NCI-H82 (cell line): Measurements from ENCODE around the gene CEP83.
"Not testable (repeated sequence)": the region's sequence is repeated elsewhere in the genome, so short reads cannot be mapped to it uniquely, and the experiment has no call there.

Experiments used
- DNase-seq: peaks from one replicate; lab custom pipeline; 2025; lab: John Stamatoyannopoulos, UW

CEP83 gene, protein sequence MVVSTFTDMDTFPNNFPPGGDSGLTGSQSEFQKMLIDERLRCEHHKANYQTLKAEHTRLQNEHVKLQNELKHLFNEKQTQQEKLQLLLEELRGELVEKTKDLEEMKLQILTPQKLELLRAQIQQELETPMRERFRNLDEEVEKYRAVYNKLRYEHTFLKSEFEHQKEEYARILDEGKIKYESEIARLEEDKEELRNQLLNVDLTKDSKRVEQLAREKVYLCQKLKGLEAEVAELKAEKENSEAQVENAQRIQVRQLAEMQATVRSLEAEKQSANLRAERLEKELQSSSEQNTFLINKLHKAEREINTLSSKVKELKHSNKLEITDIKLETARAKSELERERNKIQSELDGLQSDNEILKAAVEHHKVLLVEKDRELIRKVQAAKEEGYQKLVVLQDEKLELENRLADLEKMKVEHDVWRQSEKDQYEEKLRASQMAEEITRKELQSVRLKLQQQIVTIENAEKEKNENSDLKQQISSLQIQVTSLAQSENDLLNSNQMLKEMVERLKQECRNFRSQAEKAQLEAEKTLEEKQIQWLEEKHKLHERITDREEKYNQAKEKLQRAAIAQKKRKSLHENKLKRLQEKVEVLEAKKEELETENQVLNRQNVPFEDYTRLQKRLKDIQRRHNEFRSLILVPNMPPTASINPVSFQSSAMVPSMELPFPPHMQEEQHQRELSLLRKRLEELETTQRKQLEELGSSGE

DNA sequence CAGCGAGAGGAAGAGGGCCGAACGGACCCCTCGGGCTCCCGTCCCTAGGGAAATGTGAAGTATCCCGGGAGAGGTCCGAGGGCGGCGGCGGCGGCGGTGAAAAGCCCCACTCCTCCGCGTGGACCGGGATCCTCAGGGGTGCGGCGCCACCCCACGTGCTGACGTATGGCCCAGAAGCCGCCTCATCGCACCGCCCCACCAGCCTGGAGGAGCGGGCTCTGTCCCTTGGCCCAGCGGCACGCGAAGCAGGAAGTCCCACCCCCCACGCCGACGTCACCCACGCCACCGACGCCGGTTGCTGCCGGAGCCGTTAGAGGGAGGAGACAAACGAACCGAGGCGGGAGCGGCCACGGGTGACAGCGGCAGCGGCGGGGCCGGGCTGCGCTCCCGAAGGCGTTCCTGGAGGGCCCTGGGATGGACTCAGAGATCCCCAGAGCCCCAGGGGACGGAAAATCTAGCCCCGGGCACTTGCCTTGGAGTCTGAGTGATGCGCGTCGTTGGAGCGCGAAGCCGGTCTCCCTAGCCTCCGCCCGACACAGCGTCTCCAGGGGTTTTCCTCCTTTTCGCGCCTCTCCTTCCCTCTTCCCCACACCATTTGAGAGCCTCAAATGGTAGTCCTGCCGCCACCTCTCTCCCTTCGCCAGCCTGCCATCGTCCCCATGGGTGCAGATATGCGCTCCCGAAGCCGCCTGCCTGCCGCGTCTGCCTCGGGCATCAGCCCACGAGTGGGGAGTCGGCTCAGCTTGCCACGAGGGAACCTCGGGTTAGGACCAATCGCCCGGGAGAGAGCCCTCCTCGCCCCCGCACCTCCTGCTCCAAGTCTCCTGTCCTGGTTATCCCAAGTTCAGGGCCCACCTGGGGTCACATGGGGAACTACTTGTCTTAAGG lies at the start of gene CEP83:
Gene CEP83 (minus strand): TSS at position 140 of the 888 bp plus-strand sequence. CDS start 47,377 bp downstream, outside the sequence.
- peak; percentile 96 for DNase-seq

DNA sequence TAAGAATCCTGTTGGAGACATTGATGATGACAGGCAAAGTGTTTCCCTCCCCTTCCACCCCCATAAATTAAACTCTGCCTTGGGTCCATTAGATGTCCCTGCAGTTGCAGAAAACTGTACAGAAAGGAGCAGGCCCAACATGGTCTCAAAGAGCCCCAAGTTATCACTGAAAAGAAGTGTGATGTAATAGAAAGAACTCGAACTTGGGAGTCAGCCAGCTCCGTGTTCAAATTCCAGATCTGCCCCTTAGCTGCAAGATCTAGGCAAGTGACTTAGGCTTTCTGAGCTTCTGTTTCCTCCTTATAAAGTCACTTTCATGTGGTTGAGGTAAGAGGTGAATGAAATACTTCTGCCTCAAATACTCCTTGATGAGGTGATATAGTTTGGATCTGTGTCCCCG lies 49.6 kb upstream of the CEP83 start:
- DNase-seq, result no peak

DNA sequence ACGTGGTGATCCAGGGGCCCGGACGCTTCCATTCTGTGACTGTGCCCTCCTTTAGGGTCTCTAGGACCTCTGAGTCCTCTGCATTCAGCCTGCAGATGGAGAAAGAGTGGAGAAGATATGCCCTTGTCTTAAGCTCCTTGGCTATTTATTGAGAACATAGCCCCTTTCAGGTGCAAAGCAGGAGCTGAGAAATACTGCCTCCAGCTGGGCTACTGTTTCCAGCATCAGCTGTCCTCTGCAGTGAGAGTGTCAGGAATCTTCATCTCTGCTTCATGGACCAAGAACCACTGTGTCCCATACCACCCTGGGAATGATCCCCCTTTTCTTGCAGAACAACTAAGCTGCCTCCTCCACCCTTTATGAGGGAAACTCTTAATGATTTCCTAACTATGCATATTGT lies 47.8 kb upstream of the CEP83 start:
- DNase-seq, result no peak

DNA sequence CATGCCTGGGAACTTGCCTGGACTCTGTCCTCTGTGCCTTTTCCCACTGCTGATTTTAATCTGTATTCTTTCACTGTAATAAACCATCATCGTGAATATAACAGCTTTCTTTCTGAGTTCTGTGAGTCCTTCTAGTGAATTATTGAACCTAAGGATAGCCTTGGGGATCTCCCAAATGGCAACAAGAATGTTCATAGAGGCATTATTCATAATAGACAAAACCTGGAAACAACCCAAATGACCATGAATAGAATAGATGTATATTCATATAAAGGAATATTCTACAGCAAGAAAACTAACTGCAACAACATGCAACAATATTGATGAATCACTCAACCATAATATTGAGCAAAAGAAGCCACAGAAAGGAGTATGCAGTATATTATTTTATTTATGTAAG lies 44.7 kb upstream of the CEP83 start:
- no peak for DNase-seq

DNA sequence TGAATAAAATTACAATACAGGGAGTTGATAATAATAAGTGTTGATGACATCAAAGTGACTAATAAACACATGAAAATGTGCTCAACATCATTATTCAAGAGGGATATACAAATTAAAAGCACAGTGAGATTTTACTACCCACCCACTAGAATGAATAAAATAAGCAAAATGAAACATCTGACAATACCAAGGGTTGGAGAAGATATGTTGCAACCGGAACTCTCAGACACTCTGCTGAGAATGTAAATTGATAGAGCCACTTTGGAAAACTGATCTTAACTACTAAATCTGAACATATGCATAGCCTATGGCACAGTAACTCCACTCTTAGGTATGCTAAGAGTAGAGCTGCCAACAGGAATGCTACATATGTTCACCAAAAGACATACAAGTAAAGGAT lies 44.0 kb upstream of the CEP83 start:
- DNase-seq, result no peak

DNA sequence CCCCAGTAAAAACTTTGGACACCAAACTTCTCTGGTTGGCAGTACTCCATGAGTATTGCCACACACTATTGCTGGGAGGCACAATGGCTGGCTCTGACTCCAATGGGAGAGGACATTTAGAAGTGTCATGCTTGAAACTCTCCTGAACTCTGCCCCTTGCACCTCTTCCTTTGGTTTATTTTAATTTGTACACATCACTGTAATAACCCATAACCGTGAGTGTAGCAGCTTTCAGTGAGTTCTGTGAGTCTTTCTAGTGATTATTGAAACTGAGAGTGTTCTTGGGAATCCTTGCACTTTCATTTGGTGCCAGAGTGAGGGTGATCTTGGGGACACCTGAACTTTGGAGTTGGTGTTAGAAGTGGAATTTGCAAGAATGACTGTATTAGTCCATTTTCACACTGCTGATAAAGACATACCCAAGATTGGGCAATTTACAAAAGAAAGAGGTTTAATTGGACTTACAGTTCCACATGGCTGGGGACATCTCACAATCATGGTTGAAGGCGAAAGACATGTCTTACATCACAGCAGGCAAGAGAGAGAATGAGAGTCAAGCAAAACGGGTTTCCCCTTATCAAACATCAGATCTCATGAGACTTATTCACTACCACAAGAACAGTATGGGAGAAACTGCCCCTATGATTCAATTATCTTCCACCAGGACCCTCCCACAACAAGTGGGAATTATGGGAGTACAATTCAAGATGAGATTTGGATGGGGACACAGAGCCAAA lies 41.3 kb upstream of the CEP83 start:
- no peak for DNase-seq

DNA sequence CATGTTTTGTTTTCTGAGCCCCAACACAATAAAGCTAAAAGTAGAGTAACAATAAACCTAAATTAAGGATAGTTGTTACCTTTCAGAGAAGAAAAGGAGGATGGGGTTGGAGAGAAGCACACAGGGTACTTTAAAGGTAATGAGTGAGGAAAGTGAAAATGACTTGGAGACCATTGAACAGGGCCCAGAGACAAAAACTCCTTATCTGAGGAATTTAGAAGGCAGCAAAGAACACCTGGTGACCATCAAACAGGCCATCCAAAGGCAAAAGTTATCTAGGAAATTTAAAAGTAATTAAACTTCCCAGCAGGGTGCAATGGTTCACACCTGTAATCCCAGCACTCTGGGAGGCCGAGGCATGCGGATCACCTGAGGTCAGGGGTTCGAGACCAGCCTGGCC lies 39.0 kb upstream of the CEP83 start:
- no peak for DNase-seq

DNA sequence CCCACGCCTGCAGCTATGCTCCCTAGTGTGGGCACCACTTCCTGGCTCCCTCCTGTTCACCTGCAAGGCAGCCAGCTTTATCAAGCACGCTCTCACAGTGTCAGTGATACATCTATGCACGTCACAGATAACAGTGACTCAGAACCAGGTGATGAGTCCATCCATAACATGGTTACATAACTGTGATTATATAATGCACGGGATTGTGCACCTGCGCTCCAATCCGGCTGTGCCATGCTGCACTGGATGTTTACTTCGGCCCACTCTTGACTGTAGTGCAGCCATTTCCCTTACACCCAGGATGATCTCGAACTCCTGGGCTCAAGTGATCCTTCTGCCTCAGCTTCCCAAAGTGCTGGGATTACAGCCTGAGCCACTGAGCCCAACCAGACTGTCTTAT lies 38.4 kb upstream of the CEP83 start:
- no peak for DNase-seq

DNA sequence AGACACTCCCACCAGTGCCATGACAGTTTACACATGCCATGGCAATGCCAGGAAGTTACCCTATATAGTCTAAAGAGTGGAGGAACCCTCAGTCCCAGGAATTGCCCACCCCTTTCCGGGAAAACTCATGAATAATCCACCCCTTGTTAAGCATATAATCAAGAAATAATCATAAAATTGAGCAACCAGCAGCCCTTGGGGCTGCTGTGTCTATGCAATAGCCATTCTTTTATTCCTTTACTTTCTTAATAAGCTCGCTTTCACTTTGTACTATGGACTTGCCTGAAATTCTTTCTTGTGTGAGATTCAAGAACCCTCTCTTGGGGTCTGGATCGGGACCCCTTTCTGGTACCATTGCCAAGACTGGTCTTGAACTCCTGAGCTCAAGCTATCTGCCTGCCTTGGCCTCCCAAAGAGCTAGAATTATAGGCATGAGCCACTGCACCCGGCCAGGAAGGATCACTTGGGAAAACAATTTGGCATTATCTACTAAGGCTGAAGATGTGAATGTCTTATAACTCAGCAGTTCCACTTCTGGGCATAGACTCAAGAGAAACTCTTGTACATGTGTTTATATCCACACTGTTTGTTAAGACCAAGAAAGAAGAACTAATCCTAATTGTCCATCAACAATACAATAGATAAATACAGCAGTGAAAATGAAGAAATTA lies 35.9 kb upstream of the CEP83 start:
- DNase-seq, result no peak

DNA sequence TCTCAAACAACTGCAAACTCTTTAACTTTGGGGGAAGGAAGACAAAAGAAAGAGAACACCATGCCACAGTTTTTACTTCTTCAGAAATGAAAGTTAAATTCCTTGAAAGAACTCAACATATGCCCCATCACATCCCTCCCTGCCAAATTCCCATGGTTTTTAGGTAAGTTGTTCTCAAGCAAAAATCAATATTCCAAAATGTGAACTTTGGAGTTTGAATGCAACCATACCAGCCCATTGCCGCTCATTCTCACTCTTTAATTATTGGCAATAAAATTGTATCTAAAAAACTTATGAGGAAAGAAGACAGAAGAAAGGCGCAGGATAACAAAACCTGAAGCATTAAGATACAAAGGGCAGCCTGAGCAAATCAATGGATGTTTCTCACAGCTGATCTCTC lies 31.8 kb upstream of the CEP83 start:
- DNase-seq, result no peak

DNA sequence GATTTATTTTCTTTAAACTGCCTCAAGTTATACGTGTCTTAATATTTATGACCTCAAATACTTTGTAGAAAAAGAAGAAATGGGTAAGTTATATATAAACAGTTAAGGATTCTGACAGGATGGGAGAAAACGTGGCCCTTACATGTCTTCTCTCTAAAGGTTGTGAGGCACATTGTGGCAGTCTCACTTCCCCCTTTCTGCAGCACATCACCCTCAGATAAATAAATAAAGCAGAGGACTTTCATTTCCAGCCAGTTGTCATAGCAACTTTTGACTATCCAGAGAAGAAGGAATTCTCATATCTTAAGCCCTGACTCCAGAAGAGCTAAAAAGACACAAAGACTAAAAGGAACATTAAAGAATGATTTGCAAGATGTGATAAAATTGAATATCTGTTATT lies 28.8 kb upstream of the CEP83 start:
- DNase-seq, result no peak

DNA sequence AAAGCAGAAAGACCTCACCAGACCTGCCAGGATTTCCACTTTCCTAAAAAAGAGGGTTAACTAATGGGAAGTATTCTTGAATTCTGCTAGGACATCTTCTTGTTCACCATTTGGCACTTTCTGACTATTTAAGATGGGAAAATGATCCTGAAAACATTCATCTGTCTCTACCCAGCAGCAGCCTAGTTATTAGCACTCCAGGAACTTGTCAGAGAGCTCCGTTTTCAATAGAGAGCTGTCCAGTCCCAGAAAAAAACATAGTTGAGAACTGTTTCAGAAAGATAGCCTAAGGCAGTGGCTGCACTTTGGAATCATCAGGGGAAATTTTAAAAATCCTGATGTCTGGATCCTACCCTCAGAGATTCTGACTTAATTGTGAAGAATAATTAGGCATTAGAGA lies 22.1 kb upstream of the CEP83 start:
- no peak for DNase-seq

DNA sequence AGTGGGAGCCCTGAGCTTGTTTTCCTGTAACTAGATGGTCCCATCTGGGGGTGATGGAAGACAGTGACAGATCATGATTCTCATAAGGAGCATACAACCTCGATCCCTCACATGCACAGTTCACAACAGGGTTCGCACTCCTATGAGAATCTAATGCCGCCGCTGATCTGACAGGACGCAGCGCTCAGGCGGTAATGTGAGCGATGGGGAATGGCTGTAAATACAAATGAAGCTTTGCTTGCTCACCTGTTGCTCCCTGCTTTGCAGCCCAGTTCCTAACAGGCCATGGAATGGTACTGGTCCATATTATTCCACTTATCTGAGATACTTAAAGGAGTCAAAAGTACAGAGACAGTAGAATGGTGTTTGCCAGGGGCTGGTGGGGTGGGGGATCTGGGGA lies 9.9 kb upstream of the CEP83 start:
- no peak for DNase-seq

DNA sequence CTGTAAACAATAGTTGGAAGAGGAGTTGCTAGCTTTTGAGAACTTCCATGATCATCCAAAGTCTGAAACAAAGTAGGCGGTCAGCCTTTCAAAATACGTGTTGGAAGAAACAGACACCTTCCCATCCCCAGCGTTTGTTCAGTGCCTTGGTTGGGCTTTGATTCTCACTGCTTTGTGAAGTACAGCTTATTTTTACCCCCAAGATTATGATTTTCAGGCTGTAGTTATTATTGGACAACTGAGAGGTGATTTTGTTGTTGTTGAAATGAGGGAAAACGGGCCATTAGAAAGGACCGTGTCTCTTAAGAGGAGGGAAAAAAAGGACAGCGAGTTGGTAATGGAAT lies 921 bp upstream of the CEP83 start:
- peak; percentile 21 for DNase-seq

DNA sequence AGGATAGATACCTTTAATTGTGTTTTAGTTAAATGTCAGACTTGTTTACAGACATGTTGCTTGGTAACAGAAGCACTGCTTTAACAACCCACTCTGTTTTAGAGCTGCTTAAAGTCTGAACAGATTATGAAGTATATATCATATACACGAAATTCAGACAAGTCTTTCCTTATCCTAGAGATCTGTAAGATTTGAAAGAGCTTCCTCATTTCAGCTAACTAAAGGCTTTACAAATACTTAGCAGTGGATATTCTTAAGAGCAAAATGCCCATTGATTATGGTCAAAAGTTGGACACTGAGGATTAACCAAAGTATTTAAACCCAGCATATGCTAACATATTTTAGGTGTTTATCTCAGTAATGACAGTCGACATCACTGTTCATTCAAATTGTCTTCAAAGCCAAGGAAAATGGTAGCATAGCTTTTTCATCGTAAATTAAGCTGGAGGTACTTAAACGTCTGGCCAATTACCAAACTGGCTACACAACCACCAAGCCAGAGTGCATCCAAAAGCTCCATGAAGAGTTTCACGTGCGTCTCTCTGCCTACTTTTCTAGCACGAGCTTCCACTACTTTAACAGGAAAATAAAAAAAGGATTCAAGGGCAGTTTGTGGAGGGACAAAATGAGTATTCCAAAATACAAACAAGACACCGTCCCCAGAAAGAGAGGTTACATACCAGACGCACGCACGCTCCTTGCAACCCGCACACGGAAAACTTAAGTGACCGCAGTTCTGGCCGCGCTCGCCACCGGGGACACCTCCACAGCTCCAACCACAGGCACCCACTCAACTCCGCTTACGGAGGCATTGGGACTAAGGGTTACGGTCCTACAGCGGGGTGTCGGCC lies 565 bp downstream of the CEP83 start:
- DNase-seq, result peak; percentile 66

DNA sequence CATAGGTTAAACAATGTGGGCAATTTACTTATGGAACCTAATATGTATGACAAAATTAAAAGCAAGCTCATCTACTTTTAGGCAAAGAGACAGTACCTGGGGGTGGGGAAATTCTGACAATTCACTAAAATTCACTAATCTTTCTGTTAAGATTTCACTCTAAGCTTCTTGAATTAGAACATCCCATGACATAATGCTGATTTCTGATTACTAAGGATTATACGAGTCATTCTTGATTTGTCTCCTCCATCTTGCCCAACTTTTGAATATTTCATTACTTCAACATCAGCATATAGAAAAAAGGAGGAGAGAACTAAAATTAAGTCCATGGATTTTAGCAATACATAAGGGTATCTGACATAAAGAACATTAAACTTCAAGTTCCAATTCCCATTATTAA lies 2.4 kb downstream of the CEP83 start:
- DNase-seq, result no peak

DNA sequence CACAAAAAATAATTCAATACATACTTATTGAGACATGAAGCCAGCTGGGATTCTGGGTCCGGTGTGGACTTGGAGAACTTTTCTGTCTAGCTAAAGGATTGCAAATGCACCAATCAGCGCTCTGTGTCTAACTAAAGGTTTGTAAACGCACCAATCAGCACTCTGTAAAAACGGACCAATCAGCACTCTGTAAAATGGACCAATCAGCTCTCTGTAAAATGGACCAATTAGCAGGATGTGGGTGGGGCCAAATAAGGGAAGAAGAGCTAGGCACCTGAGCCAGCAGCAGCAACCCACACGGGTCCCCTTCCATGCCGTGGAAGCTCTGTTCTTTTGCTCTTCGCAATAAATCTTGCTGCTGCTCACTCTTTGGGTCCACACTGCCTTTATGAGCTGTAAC lies 5.3 kb downstream of the CEP83 start:
- not testable (repeated sequence) for DNase-seq

DNA sequence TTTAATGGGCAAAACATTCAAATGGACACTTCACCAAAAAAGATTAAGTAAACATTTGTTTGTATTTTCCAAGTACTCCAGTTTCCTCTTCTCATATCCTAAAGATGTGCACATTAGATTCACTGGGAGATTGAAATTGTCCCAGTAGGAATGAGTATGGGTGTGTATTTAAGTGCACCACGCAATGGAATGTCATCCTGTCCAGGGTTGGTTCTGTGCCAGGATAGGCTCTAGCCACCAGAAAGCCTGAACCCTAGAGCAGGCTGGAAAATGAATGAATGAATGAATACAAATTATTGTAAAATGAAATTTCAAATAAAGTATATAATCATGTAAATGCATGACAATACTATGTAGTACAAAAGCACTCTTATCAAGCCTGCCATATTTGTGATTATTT lies 14.0 kb downstream of the CEP83 start:
- DNase-seq, result no peak

DNA sequence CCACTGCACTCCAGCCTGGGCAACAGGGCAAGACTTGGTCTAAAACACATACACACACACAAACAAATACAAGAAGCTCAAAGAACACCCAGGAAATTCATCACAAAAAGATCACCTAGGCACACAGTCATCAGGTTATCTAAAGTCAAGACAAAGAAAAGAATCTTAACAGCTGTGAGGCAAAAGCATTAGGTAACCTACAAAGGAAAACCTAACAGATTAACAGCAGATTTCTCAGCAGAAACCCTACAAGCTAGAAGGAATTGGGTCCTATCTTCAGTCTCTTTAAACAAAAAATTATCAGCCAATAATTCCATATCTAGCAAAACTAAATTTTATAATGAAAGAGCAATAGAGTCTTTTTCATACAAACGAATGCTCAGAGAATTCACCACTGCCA lies 22.4 kb downstream of the CEP83 start:
- no peak for DNase-seq

DNA sequence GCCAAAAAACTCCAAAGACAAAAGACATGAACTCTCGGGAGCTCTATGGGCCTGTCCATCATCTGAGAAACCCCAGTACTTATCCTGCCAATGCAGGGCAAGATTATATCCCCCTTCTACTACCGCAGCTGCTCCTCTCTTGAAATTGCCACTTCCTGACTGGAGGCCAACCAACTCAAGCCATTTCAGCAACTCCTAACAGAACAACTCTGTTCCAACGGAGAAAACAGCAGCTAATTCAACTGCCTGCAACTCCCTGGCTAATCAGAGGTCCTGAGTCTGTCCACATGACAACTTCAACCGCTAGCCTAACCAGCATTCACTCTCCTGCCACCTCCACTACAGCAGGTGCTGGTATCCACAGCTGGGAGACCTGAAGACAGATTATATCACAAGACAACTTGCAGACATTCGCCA lies 24.1 kb downstream of the CEP83 start:
- no peak for DNase-seq

DNA sequence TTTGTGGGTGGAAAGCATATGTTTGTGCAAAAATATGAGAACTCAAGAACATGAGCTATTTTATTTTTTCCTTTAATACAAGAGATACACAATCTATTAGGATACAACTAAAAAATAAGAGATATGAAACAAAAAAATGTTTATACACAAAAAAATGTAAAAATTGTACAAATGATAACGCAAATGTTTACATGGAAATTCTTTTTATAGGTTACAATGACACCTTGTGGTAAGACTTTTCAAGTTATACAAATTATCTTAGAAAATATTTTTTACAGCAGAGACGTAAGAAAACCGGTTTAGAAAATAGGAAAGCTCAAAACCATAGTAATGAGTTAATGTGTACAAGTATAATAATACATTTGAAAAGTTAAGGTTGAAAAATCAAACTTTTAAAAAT lies 25.5 kb downstream of the CEP83 start:
- DNase-seq, result no peak
